Right cardiac atrium (tissue), 5 donors: Measurements from ENCODE around the gene CCDC107. TPM values are rescaled to one million over a fixed set of nuclear protein-coding genes. Genes with fewer than 3 reads are reported as not detected.
A peak's percentile ranks its signal among the peaks of the same experiment; 100 is the strongest.
"Not testable (repeated sequence)": the region's sequence is repeated elsewhere in the genome, so short reads cannot be mapped to it uniquely, and the experiment has no call there.

Experiments used
- ATAC-seq, 2 donors: fragments of 200-7000 bp; cut with Tn5 transposase; one replicate each; pipeline versions ENCODE4 v1.8.0 to v1.9.1; 2020; ENCODE audit warnings: moderate library complexity in 2 of 2, mild to moderate bottlenecking in 1 of 2
- DNase-seq, 3 donors: peaks; one replicate each; pipeline ENCODE4 v3.0.0-alpha.2; 2020
- H3K27ac ChIP-seq: one replicate; pipeline ENCODE4 v1.5.1; 2013; ENCODE audit warnings: mild to moderate bottlenecking, low read length, control low read depth, moderate library complexity
- H3K27me3 ChIP-seq: one replicate; pipeline ENCODE4 v1.6.1; 2013; ENCODE audit not compliant: control insufficient read depth, insufficient read depth
- H3K4me1 ChIP-seq: one replicate; pipeline ENCODE4 v1.6.1; 2013; ENCODE audit warnings: low read length; ENCODE audit not compliant: control insufficient read depth, insufficient read depth
- H3K4me3 ChIP-seq: one replicate; pipeline ENCODE4 v1.5.1; 2013; ENCODE audit warnings: low read length, control low read depth
- H3K9me3 ChIP-seq: one replicate; pipeline ENCODE4 v1.6.1; 2013; ENCODE audit warnings: low read length; ENCODE audit not compliant: control insufficient read depth
- WGBS: extraction: QIAGEN DNeasy Blood & Tissue Kit; methylation state at CpG from one replicate; pipeline ENCODE4 v1.1.7; 2013; 5-methylcytosine and 5-hydroxymethylcytosine counted together
- intact Hi-C, 4 donors: fragments of 100-400 bp; cut with DNase I; formaldehyde crosslinking; loops; one replicate each; pipeline versions ENCODE4 v1.11.0 to v1.14.0; 2022 to 2023
- polyA plus RNA-seq: library from polyadenylated mRNA; stranded (reverse); fragments of 200-250 nt; gene quantifications from one replicate; pipeline ENCODE4 v1.2.3, GENCODE V29; 2013
- total RNA-seq, 4 donors: library from RNA; stranded (reverse); fragmentation: NEBNext Ultra II Directional; extraction: Animal tissue kit (Norgen Biotek cat#: 25700); gene quantifications; one replicate each; pipeline ENCODE4 v1.2.1, GENCODE V29; 2021
- donor health status: healthy with polysubstance abuse.
- donor health status: DM: no; HTN: yes; CAD: no.
- donor health status: DM: no; HTN: no; CAD: no.
- donor health status: DM: no; HTN: yes; CAD: no; lungs with severe emphysema.
- donor health status: DM: yes; HTN: yes; CAD: no.

Gene CCDC107
- total and polyA plus RNA-seq, 5 donors, result 54.7 to 75.0 (median 61.1) TPM

DNA sequence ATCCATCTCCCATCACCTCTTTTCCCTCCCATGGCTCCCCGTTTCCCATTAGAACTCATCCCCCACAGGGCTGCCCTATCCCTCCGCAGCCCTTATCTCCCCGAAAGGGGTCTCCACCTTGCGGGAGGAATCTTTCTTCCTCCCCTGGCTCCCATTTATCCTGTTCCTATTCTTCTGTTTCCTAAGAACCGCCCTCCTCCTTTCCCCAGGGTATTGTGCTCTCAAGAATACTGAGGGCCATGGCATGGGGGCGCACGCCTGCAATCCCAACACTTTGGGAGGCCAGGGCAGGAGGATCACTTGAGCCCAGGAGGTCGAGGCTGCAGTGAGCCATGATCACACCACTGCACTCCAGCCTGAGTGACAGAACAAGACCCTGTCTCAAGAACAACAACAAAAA lies 40.5 kb upstream of the CCDC107 start:
- intact Hi-C loops, result no loop called here
- ATAC-seq (no peak), DNase-seq (no peak)
- H3K9me3 ChIP-seq, result no peaks in the 10 kb centered on the region
- H3K27ac ChIP-seq, result no peak overlapping the region
- no peaks in the 10 kb centered on the region for H3K4me1 ChIP-seq
- WGBS, result 55% methylated on average over 8 of the region's 8 CpGs
- peak overlapping the region; percentile 47 for H3K4me3 ChIP-seq
- H3K27me3 ChIP-seq, result no peaks in the 10 kb centered on the region

- intact Hi-C loops, result no loop called here
- 74% methylated on average over 7 of the region's 7 CpGs for WGBS
- DNase-seq (peak in 1 of 3 donors; percentile 32), ATAC-seq (peak in 1 of 2 donors; percentile 4)
- no peaks in the 10 kb centered on the region for H3K27me3 ChIP-seq
- peak within 1 kb of the TSS; percentile 47 for H3K4me3 ChIP-seq
- H3K4me1 ChIP-seq, result no peaks in the 10 kb centered on the region
- no peak within 1 kb of the TSS for H3K27ac ChIP-seq
- H3K9me3 ChIP-seq, result no peaks in the 10 kb centered on the region
Observed at GRCh38 chr9:35618325-35618727, 39.8 kb upstream of the CCDC107 start, which contains the start of gene CD72. Gene CD72, minus strand, starts transcription at chr9:35618413. Its CDS starts 110 bp downstream, at chr9:35618303.

DNA sequence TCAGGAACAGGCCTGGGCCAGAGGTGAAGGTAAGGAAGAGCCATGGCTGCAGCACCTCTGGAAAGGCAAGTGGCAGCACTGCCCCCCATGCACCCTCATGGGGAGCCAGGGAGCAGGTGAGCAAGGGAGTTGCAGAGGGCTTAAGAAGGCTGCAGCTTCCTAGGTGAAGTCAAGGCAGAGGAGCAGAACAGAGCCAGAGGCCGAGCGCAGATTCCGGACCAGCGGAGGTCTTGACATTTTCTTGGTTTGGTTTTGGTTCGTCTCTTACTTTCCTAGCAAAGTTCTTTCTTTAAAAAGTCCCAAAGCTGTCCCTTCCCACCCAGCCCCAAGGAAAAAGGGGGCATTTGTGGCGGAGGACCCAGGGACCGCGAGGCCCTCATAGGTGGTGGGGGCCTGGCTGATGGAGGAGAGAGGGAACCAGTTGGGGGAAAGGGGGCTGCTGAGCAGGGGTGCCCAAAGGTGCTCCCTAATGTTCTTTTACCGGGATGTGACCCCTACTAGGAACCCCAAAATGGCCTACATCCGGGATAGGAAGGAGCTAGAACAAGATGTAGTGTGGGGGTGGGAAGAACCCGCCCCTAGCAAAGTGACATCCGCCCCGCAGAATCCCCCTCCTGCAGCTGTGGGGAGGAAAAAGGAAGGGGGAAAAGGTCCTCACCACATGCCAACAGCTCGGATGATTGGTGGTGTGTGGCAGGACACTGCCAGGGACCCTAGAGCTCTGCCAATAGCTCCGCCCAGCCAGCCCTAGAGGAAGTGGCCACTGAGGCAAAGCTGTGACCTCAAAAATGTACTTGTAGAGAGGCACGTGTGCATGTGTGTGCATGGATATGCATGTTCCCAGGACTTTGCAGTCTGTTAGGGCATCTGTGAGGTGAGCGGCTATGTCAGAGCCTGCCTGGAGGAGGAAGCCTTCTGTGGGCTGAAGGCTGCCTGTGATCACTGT lies 39.0 kb upstream of the CCDC107 start:
- Histone ChIP-seq H3K4me1 (no peaks in the 10 kb centered on the region), H3K27me3 (no peaks in the 10 kb centered on the region), H3K4me3 (no peak overlapping the region), H3K27ac (no peak overlapping the region), H3K9me3 (no peaks in the 10 kb centered on the region)
- no peak for ATAC-seq
- DNase-seq, result peak in 1 of 3 donors; percentile 48
- intact Hi-C loops, result no loop called here
- 83% methylated on average over 17 of the region's 17 CpGs for WGBS

DNA sequence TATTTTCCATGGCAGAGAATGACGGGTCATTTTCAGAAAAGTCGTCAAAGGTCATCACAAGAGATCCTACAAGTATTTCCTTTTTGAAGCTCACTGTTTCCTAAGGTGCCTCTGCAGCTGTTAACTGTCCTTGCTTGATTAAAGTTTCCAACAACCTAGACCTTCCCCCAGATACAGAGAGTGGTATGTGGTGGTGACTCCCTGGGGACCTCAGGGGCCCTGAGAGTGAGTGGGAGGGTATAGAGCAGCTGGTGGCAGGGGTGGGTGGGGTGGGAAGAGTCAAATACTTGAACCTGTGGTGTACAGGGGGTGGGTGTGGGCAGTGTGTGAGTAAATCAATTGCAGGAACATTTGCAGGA lies 38.3 kb upstream of the CCDC107 start:
- WGBS, result 57% methylated on average over 2 of the region's 2 CpGs
- H3K27me3 ChIP-seq, result no peaks in the 10 kb centered on the region
- ATAC-seq (no peak), DNase-seq (no peak)
- intact Hi-C loops, result no loop called here
- no peaks in the 10 kb centered on the region for H3K9me3 ChIP-seq
- no peak overlapping the region for H3K4me3 ChIP-seq
- H3K4me1 ChIP-seq, result no peaks in the 10 kb centered on the region
- H3K27ac ChIP-seq, result no peak overlapping the region

GRCh38 chr9:35627575-35627974 lies 30.5 kb upstream of the CCDC107 start:
- intact Hi-C loops, result no loop called here
- no peak overlapping the region for H3K4me3 ChIP-seq
- H3K27me3 ChIP-seq, result no peaks in the 10 kb centered on the region
- DNase-seq (no peak), ATAC-seq (no peak)
- H3K9me3 ChIP-seq, result no peaks in the 10 kb centered on the region
- no peaks in the 10 kb centered on the region for H3K4me1 ChIP-seq
- 95% methylated on average over 2 of the region's 2 CpGs for WGBS
- no peak overlapping the region for H3K27ac ChIP-seq

GRCh38 chr9:35628389-35628991 lies 29.6 kb upstream of the CCDC107 start:
- no peak for DNase-seq
- Histone ChIP-seq H3K9me3 (no peaks in the 10 kb centered on the region), H3K4me3 (no peak overlapping the region), H3K27ac (no peak overlapping the region), H3K27me3 (no peaks in the 10 kb centered on the region), H3K4me1 (no peaks in the 10 kb centered on the region)
- no peak for ATAC-seq
- WGBS, result 91% methylated on average over 6 of the region's 6 CpGs
- intact Hi-C loops, result no loop called here

- no peak overlapping the region for H3K27ac ChIP-seq
- no peak for ATAC-seq
- H3K27me3 ChIP-seq, result no peaks in the 10 kb centered on the region
- intact Hi-C loops, result no loop called here
- no peaks in the 10 kb centered on the region for H3K9me3 ChIP-seq
- 82% methylated on average over 5 of the region's 5 CpGs for WGBS
- DNase-seq, result no peak
- no peaks in the 10 kb centered on the region for H3K4me1 ChIP-seq
- no peak overlapping the region for H3K4me3 ChIP-seq
Observed at GRCh38 chr9:35629597-35629996, 28.5 kb upstream of the CCDC107 start.

- H3K4me3 ChIP-seq, result no peak overlapping the region
- no peaks in the 10 kb centered on the region for H3K4me1 ChIP-seq
- no peaks in the 10 kb centered on the region for H3K9me3 ChIP-seq
- ATAC-seq, result no peak
- no peak overlapping the region for H3K27ac ChIP-seq
- no peak for DNase-seq
- intact Hi-C loops, result no loop called here
- no peaks in the 10 kb centered on the region for H3K27me3 ChIP-seq
Observed at GRCh38 chr9:35635730-35636129, 22.4 kb upstream of the CCDC107 start.

GRCh38 chr9:35636135-35636876 lies 21.8 kb upstream of the CCDC107 start:
- Histone ChIP-seq H3K27me3 (no peaks in the 10 kb centered on the region), H3K27ac (no peak overlapping the region), H3K9me3 (no peaks in the 10 kb centered on the region), H3K4me1 (no peaks in the 10 kb centered on the region), H3K4me3 (no peak overlapping the region)
- no peak for DNase-seq
- WGBS, result 75% methylated on average over 9 of the region's 9 CpGs
- intact Hi-C loops, result no loop called here
- ATAC-seq, result no peak

- intact Hi-C loops, result not testable (repeated sequence)
Observed at GRCh38 chr9:35636877-35637246, 21.2 kb upstream of the CCDC107 start.

DNA sequence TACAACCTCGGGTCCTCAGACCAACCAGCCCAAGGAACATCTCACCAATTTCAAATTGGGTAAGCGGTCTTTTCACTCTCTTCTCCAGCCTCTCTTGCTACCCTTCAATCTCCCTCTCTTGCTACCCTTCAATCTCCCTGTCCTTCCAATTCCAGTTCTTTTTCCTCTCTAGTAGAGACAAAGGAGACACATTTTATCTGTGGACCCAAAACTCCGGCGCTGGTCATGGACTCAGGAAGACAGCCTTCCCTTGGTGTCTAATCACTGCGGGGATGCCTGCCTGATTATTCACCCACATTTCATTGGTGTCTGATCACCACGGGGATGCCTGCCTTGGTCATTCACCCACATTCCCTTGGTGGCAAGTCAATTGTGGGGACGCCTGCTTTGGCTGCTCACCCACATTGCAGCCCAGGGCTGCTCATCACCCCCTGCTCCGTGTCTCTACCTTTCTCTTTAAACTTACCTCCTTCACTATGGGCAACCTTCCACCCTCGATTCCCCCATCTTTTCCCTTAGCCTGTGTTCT lies 20.6 kb upstream of the CCDC107 start:
- H3K4me3 ChIP-seq, H3K9me3 ChIP-seq, H3K27ac ChIP-seq, ATAC-seq, intact Hi-C loops, H3K27me3 ChIP-seq, DNase-seq, H3K4me1 ChIP-seq: not testable (repeated sequence)
- WGBS, result 96% methylated on average over 9 of the region's 9 CpGs

More at GRCh38 chr9:35636877-35637246, 21.2 kb upstream of the CCDC107 start:
- H3K9me3 ChIP-seq, H3K27ac ChIP-seq, DNase-seq, H3K27me3 ChIP-seq, H3K4me1 ChIP-seq, H3K4me3 ChIP-seq, ATAC-seq: not testable (repeated sequence)
- WGBS, result 97% methylated on average over 6 of the region's 6 CpGs
